SH-SY5Y (cell line): ENCODE measurements around the gene NNMT.

Experiments
- GATA2 ChIP-seq: IDR thresholded peaks from 2 replicates; pipeline ENCODE4 v1.6.1; 2011; ENCODE audit warnings: mild to moderate bottlenecking, low read depth, low read length
- GATA3 ChIP-seq: IDR thresholded peaks from 2 replicates; pipeline ENCODE4 v1.6.1; 2011; ENCODE audit warnings: low read depth, mild to moderate bottlenecking, low read length, moderate library complexity

DNA sequence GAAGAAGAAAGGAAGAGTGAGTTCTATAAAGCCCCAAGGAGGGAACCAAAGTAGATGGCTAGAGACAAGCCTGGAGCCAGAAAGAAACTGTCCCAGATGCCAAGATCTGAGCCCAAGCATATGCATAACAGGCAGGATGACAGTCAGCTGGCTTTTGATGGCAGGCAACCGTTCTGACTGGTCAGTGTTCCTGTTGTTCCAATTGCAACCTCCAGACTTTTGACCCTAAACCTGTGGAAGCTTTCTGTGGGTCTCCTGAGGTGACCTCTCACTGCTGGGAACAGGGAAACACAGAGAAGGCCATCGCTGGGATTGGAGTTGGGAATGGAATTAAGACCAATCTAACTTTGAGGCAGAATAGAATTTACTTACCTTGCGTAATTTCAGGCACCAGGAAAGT, 21.6 kb upstream of the NNMT start:
- TF ChIP-seq GATA2: no peak
- TF ChIP-seq GATA3: no peak
